Liver (tissue), 3 donors: ENCODE data around the gene PRICKLE1.

Experiments
- EGR1 ChIP-seq, 2 donors: IDR thresholded peaks; 2 replicates each; pipeline ENCODE4 v1.6.1; 2016 to 2018; ENCODE audit warnings: antibody characterized with exemption in 2 of 2, low read depth in 2 of 2
- TF ChIP-seq, protein P1 (sequence below): fragments of 150-350 bp; IDR thresholded peaks from 2 replicates; pipeline ENCODE4 v1.5.1; 2017; ENCODE audit warnings: improper control_type of control experiment, low read depth, low read length; ENCODE audit not compliant: missing input control
- donor health status: healthy.
- donor health status: healthy.

DNA sequence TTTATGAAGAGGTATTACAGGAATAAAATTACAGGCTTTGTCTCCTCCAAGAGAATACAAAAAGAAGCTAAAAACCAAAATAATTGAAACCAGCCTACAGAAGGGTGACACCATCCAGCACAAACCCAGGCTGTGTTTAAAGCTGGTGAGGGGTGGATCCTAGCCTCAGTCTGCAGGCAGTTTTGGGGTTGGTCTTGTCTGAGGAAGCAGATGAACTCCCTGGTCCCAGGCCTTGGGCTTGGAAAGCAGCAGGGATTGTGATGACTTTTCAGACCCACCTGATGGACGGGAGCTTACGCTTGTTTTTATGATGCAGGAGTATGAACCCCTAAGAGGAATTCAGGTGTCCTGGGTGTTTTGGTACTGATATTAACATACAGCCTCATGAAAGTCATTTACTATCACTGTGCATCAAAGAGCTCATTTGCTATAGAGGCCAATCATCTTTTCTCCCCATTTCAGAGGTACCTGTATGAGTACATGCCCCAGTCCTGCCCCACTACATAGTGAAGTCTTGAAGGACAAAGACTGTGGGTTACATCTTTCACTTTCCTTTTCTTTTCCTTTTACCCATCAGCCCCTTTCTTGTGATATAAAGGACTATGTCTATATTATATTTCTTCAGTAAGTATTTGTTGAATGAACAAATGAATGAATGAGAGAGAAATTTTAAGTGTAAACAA, 18.1 kb downstream of the PRICKLE1 start:
- TF ChIP-seq EGR1 (IDR thresholded peaks at IDR 0.05; ENCODE audit: low read depth in 2 of 2): no peak
- TF ChIP-seq, protein P1, sequence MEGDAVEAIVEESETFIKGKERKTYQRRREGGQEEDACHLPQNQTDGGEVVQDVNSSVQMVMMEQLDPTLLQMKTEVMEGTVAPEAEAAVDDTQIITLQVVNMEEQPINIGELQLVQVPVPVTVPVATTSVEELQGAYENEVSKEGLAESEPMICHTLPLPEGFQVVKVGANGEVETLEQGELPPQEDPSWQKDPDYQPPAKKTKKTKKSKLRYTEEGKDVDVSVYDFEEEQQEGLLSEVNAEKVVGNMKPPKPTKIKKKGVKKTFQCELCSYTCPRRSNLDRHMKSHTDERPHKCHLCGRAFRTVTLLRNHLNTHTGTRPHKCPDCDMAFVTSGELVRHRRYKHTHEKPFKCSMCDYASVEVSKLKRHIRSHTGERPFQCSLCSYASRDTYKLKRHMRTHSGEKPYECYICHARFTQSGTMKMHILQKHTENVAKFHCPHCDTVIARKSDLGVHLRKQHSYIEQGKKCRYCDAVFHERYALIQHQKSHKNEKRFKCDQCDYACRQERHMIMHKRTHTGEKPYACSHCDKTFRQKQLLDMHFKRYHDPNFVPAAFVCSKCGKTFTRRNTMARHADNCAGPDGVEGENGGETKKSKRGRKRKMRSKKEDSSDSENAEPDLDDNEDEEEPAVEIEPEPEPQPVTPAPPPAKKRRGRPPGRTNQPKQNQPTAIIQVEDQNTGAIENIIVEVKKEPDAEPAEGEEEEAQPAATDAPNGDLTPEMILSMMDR: no peak
